C4-2B (cell line): ENCODE results near the gene PRICKLE2.

Experiments
- H3K27ac ChIP-seq: fragments of 450-650 bp; 2 replicates; pipeline ENCODE4 v1.5.1; 2017
- CTCF ChIP-seq: fragments of 450-650 bp; conservative IDR thresholded peaks from 2 replicates; pipeline ENCODE4 v1.5.1; 2017; ENCODE audit warnings: mild to moderate bottlenecking
- ZFX ChIP-seq: fragments of 450-650 bp; IDR thresholded peaks from 2 replicates; pipeline ENCODE4 v1.6.1; 2017

Gene PRICKLE2

GRCh38 chr3:64216274-64217147 is 8.8 kb downstream of the PRICKLE2 start:
- no peak for TF ChIP-seq ZFX
- TF ChIP-seq CTCF = no peak
- H3K27ac ChIP-seq = no peak overlapping the region

GRCh38 chr3:64215559-64215958 is 9.7 kb downstream of the PRICKLE2 start:
- H3K27ac ChIP-seq = no peak overlapping the region
- TF ChIP-seq CTCF = no peak
- no peak for TF ChIP-seq ZFX

- no peak overlapping the region for H3K27ac ChIP-seq
- TF ChIP-seq CTCF (no peak), ZFX (no peak)
Measured at GRCh38 chr3:64215103-64215502, 10.2 kb downstream of the PRICKLE2 start.

GRCh38 chr3:64214381-64215018 is 10.8 kb downstream of the PRICKLE2 start:
- TF ChIP-seq CTCF (no peak), ZFX (no peak)
- H3K27ac ChIP-seq = peak overlapping the region; percentile 57; the same call in 1 of the 2 replicates

- H3K27ac ChIP-seq = peak overlapping the region; percentile 57; the same call in 1 of the 2 replicates
- TF ChIP-seq CTCF = no peak
- no peak for TF ChIP-seq ZFX
Measured at GRCh38 chr3:64213962-64214379, 11.3 kb downstream of the PRICKLE2 start.

- peak overlapping the region; percentile 57; the same call in 1 of the 2 replicates for H3K27ac ChIP-seq
Measured at GRCh38 chr3:64213224-64213878, 11.9 kb downstream of the PRICKLE2 start.

More at GRCh38 chr3:64213224-64213878, 11.9 kb downstream of the PRICKLE2 start:
- TF ChIP-seq ZFX = no peak
- TF ChIP-seq CTCF = no peak
